Osteocyte (in vitro differentiated cells): Measurements from ENCODE around the gene GTF3C1. TPM values are rescaled to one million over a fixed set of nuclear protein-coding genes. Genes with fewer than 3 reads are reported as not detected.
A peak's percentile ranks its signal among the peaks of the same experiment; 100 is the strongest.

Experiments
- DNase-seq: peaks from one replicate; pipeline ENCODE4 v3.0.0; 2021; ENCODE audit warnings: mixed read lengths; ENCODE audit not compliant: unreplicated experiment; ENCODE audit errors: extremely low spot score
- H3K27ac Mint-ChIP-seq: one replicate; pipeline ENCODE4 v1.8.0; 2021; ENCODE audit warnings: mild to moderate bottlenecking, mixed read lengths; ENCODE audit not compliant: unreplicated experiment
- H3K27me3 Mint-ChIP-seq: one replicate; pipeline ENCODE4 v1.8.0; 2021; ENCODE audit warnings: mixed read lengths; ENCODE audit not compliant: unreplicated experiment
- H3K36me3 Mint-ChIP-seq: one replicate; pipeline ENCODE4 v1.8.0; 2021; ENCODE audit warnings: mixed read lengths; ENCODE audit not compliant: unreplicated experiment
- H3K4me1 Mint-ChIP-seq: one replicate; pipeline ENCODE4 v1.8.0; 2021; ENCODE audit warnings: mixed read lengths; ENCODE audit not compliant: unreplicated experiment
- H3K4me3 Mint-ChIP-seq: one replicate; pipeline ENCODE4 v1.8.0; 2021; ENCODE audit warnings: mild to moderate bottlenecking, moderate library complexity, mixed read lengths; ENCODE audit not compliant: unreplicated experiment
- H3K9me3 Mint-ChIP-seq: one replicate; pipeline ENCODE4 v1.8.0; 2021; ENCODE audit warnings: mixed read lengths; ENCODE audit not compliant: unreplicated experiment
- CTCF ChIP-seq: fragments of 200-600 bp; sonication (generic); IDR thresholded peaks from 2 replicates; pipeline ENCODE4 v1.5.0; 2021; ENCODE audit warnings: antibody characterized with exemption, mild to moderate bottlenecking, moderate library complexity
- total RNA-seq: library from RNA; stranded (reverse); gene quantifications from 2 replicates; pipeline ENCODE4 v1.2.1, GENCODE V29; 2021

Gene GTF3C1
- total RNA-seq, 1 donor from 2014 or later: 92.3 TPM

DNA sequence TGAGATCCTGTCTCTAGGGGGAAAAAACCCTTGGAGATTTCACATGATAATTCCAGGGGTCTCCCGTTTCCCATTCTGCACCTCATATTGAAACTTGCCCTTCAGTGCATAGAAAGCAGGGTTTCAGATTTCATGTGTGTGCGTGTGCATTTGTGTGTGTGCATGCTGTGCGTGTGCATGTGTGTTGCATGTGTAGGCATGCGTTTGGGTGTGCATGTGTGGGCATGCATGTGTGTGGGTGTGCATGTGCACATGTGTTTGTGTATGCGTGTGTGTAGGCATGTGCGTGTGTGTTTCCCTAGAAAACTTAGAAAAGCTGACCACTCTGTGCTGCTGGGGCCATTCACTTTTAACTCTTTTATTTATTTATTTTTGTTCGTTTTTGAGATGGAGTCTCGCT is 107.7 kb downstream of the GTF3C1 start:
- Mint-ChIP-seq H3K4me3 (no peak overlapping the region), H3K4me1 (no peaks in the 10 kb centered on the region), H3K36me3 (no peaks in the 10 kb centered on the region), H3K27ac (no peak overlapping the region), H3K27me3 (no peaks in the 10 kb centered on the region), H3K9me3 (no peaks in the 10 kb centered on the region)
- no peak for TF ChIP-seq CTCF
- no peak for DNase-seq

- Mint-ChIP-seq H3K27me3 (no peaks in the 10 kb centered on the region), H3K9me3 (no peaks in the 10 kb centered on the region), H3K4me3 (no peak overlapping the region), H3K36me3 (no peaks in the 10 kb centered on the region), H3K4me1 (no peaks in the 10 kb centered on the region), H3K27ac (no peak overlapping the region)
- DNase-seq: no peak
- no peak for TF ChIP-seq CTCF
Measured at GRCh38 chr16:27441276-27441675, 108.4 kb downstream of the GTF3C1 start.

DNA sequence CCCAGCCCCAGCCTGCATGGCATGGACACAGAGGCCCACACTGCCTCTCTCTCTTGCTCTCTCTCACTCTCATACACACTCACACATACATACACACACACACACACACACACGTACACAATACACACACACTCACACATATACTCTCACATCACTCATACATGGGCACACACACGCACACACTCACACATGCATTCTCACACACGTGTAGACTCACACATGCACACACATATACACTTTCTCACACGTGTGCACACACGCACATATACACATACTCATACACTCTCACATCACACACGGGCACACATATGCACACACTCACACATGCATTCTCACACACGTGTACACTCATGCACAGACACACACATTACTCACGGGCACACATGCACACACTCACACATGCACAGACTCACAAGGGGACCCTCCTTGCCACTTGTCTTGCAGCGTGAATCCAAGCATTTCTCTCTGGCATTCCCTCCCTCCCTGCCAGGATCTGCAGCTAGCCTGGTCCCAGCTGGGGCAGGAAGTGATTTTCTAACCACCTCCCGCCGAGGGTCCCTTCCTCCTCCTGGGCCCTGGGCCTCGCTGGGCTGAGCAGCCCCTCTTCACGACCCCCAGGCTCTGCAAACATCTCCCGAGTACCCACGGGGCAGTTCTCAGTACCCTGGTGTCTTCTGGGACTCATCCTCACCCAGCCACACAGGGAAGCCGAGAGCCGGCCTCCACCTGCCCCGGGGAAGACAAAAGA is 110.3 kb downstream of the GTF3C1 start:
- no peaks in the 10 kb centered on the region for H3K4me1 Mint-ChIP-seq
- no peak for TF ChIP-seq CTCF
- no peak for DNase-seq

GRCh38 chr16:27437946-27438345 is 111.8 kb downstream of the GTF3C1 start:
- Mint-ChIP-seq H3K27ac (no peak overlapping the region), H3K4me1 (no peaks in the 10 kb centered on the region), H3K36me3 (no peaks in the 10 kb centered on the region), H3K27me3 (no peaks in the 10 kb centered on the region), H3K9me3 (no peaks in the 10 kb centered on the region), H3K4me3 (no peak overlapping the region)
- DNase-seq: no peak
- no peak for TF ChIP-seq CTCF

More for the DNA sequence above, 110.3 kb downstream of the GTF3C1 start:
- no peak overlapping the region for H3K4me3 Mint-ChIP-seq
- no peaks in the 10 kb centered on the region for H3K27me3 Mint-ChIP-seq
- H3K9me3 Mint-ChIP-seq: no peaks in the 10 kb centered on the region
- no peak overlapping the region for H3K27ac Mint-ChIP-seq
- H3K36me3 Mint-ChIP-seq: no peaks in the 10 kb centered on the region

DNA sequence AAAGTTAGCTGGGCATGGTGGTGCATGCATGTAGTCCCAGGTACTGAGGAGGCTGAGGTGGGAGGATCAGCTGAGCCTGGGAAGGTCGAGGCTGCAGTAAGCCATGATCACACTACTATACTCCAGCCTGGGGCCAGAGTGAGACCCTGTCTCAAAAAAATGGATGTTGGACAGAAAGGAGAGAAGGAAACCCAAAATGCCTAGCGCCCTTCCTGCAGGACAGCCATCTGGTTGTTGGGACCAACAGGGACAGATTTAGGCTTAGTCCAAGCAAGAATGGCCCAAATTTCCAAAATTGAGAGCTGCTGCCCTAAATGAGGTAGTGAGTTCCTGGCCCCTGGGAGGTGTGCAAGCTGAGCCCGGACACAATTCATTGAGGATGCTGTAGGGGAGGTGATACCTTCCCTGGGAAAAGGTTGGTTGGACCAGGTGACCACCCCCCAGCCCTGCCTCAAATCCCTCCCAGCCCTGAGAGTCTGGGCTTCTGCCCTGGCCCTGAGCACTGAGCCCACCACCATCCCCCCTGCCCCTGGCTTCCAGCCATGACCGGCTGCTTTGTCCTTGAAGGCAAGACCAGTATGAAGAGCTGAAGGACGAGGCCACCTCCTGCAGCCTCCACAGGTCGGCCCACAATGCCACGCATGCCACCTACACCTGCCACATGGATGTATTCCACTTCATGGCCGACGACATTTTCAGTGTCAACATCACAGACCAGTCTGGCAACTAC is 112.6 kb downstream of the GTF3C1 start:
- H3K27me3 Mint-ChIP-seq: no peaks in the 10 kb centered on the region
- no peaks in the 10 kb centered on the region for H3K9me3 Mint-ChIP-seq
- no peak overlapping the region for H3K4me3 Mint-ChIP-seq
- H3K4me1 Mint-ChIP-seq: no peaks in the 10 kb centered on the region
- DNase-seq: peak; percentile 79
- no peaks in the 10 kb centered on the region for H3K36me3 Mint-ChIP-seq
- TF ChIP-seq CTCF: no peak
- H3K27ac Mint-ChIP-seq: no peak overlapping the region
